Gastrocnemius medialis (tissue), 4 donors: Measurements from ENCODE around the gene CEP112. TPM values are rescaled to one million over a fixed set of nuclear protein-coding genes. Genes with fewer than 3 reads are reported as not detected.

Experiments used
- ATAC-seq, 2 donors: fragments of 150-250 bp; one replicate each; pipeline ENCODE4 v1.9.1; 2016
- DNase-seq, 2 donors: peaks; one replicate each; pipeline ENCODE4 v3.0.0-alpha.2; 2019
- H3K27ac ChIP-seq, 4 donors: fragments of 200-600 bp; sonication (generic); 1 replicate in 1 of 4; 2 replicates in 3 of 4; pipeline ENCODE4 v1.5.1; 2016 to 2018; ENCODE audit warnings: mild to moderate bottlenecking in 2 of 4, moderate library complexity in 1 of 4
- H3K27me3 ChIP-seq, 3 donors: fragments of 200-600 bp; sonication (generic) in 2 of 3; 1 replicate in 1 of 3; 2 replicates in 2 of 3; pipeline versions ENCODE4 v1.5.1 to v1.6.0; 2016 to 2019; ENCODE audit warnings: mild to moderate bottlenecking in 1 of 3, moderate library complexity in 1 of 3
- H3K36me3 ChIP-seq, 2 donors: fragments of 200-600 bp; sonication (generic) in 1 of 2; one replicate each; pipeline ENCODE4 v1.5.1; 2017 to 2018
- H3K4me1 ChIP-seq, 2 donors: fragments of 200-600 bp; sonication (generic) in 1 of 2; one replicate each; pipeline ENCODE4 v1.5.1; 2016 to 2017; ENCODE audit warnings: mild to moderate bottlenecking in 2 of 2
- H3K4me3 ChIP-seq, 4 donors: fragments of 200-600 bp; sonication (generic) in 3 of 4; 1 replicate in 1 of 4; 2 replicates in 3 of 4; pipeline ENCODE4 v1.5.1; 2016 to 2019; ENCODE audit warnings: mild to moderate bottlenecking in 2 of 4
- H3K9me3 ChIP-seq, 3 donors: fragments of 200-600 bp; sonication (generic) in 2 of 3; 1 replicate in 1 of 3; 2 replicates in 2 of 3; pipeline ENCODE4 v1.5.1; 2016 to 2019
- CTCF ChIP-seq, 5 experiments: fragments of 450-650 bp in 3 of 5; fragments of 200-600 bp in 2 of 5; sonication (generic) in 2 of 5; IDR thresholded peaks in 4 of 5; conservative IDR thresholded peaks in 1 of 5; 1 replicate in 4 of 5; 2 replicates in 1 of 5; pipeline ENCODE4 v1.5.1; 2016 to 2019; ENCODE audit warnings: antibody characterized with exemption in 5 of 5, mild to moderate bottlenecking in 3 of 5, moderate library complexity in 3 of 5
- POLR2A ChIP-seq, 2 donors: fragments of 450-650 bp; IDR thresholded peaks; one replicate each; pipeline ENCODE4 v1.6.1; 2017; ENCODE audit warnings: antibody characterized with exemption in 2 of 2, mild to moderate bottlenecking in 2 of 2, moderate library complexity in 2 of 2
- in situ Hi-C, 4 donors: fragments of 200-750 bp; cut with MboI; loops; one replicate each; pipeline versions ENCODE4 v1.15.0 to v1.8.0; 2017; ENCODE audit warnings: low sequenced_read_pairs in 4 of 4
- intact Hi-C: fragments of 100-400 bp; cut with DNase I; formaldehyde crosslinking; loops from one replicate; pipeline ENCODE4 v1.15.1; 2023; ENCODE audit warnings: low total_unique reads
- total RNA-seq, 4 donors: library from RNA; depleted of rRNA; stranded (reverse); fragments of >200 nt; gene quantifications; one replicate each; pipeline versions ENCODE4 v1.1.0 to v1.2.3, GENCODE V29; 2016

Gene CEP112
- total RNA-seq, 4 donors from 2014 or later, result 6.1 to 8.7 (median 7.1) TPM

GRCh38 chr17:66018786-66019185 lies 173.1 kb downstream of the CEP112 start:
- DNase-seq (no peak), ATAC-seq (no peak)
- Histone ChIP-seq H3K4me1 (no peaks in the 10 kb centered on the region), H3K4me3 (no peak overlapping the region), H3K27me3 (no peaks in the 10 kb centered on the region), H3K9me3 (peaks cover 0 to 8% (median 0%) of the 10 kb centered on the region in 3 donors), H3K27ac (no peak overlapping the region), H3K36me3 (peaks cover 0 to 3% of the 10 kb centered on the region in 2 donors)
- intact Hi-C loops, result no loop called here
- TF ChIP-seq POLR2A (IDR thresholded peaks at IDR 0.05) (no peak), CTCF (IDR thresholded peaks at IDR 0.05 in 4 of 5, conservative IDR thresholded peaks at IDR 0.05 in 1 of 5) (no peak)
- in situ Hi-C loops, result no loop called here

DNA sequence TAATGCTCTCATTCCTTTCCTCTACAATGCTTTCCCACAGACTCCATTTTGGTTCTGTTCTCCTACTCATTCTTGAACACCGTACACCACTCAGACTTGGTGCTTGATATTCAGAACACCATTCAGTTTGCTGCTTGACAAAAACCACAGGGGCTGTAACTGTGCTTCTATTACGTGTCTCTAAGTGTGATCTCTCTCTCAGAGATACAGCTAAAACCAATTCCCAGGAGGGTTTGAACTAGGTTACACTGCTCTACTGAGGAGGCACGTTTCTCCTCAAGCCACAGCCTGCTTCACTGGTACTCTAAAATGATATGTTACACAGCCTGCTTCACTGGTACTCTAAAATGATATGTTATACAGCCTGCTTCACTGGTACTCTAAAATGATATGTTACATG lies 175.7 kb downstream of the CEP112 start:
- no peaks in the 10 kb centered on the region for H3K27me3 ChIP-seq
- H3K9me3 ChIP-seq, result no peaks in the 10 kb centered on the region
- H3K4me3 ChIP-seq, result no peak overlapping the region
- H3K27ac ChIP-seq, result no peak overlapping the region
- no peaks in the 10 kb centered on the region for H3K4me1 ChIP-seq
- intact Hi-C loops, result no loop called here
- no peak for DNase-seq
- no peaks in the 10 kb centered on the region for H3K36me3 ChIP-seq
- no peak for TF ChIP-seq POLR2A (IDR thresholded peaks at IDR 0.05)
- TF ChIP-seq CTCF (IDR thresholded peaks at IDR 0.05 in 4 of 5, conservative IDR thresholded peaks at IDR 0.05 in 1 of 5), result no peak
- in situ Hi-C loops, result no loop called here
- ATAC-seq, result no peak

- H3K27me3 ChIP-seq, result no peaks in the 10 kb centered on the region
- intact Hi-C loops (no loop called here), in situ Hi-C loops (no loop called here)
- no peak overlapping the region for H3K27ac ChIP-seq
- no peaks in the 10 kb centered on the region for H3K9me3 ChIP-seq
- TF ChIP-seq POLR2A (IDR thresholded peaks at IDR 0.05), result no peak
- TF ChIP-seq CTCF (IDR thresholded peaks at IDR 0.05 in 4 of 5, conservative IDR thresholded peaks at IDR 0.05 in 1 of 5), result no peak
- H3K4me1 ChIP-seq, result no peaks in the 10 kb centered on the region
- H3K4me3 ChIP-seq, result no peak overlapping the region
- no peaks in the 10 kb centered on the region for H3K36me3 ChIP-seq
- ATAC-seq (no peak), DNase-seq (no peak)
These were observed 183.3 kb downstream of the CEP112 start for GRCh38 chr17:66008680-66009079.

DNA sequence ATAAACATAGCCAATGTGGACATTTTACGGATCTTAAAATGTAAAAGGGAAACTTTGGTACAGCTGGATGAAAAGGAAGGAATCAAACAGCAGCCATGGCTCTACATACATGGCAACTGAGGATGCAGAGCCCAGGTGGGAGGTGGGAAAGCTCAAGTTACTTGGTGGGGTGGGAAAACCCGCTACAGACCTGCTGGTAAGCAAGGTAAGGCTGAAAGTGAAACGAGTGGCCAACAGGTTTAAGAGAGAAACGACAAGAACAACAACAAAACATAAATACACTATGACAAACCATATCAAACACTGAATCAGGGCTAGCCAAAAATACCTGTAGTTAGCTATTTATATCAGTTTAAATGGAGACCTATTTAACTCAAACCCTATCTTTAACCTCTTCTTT lies 185.3 kb downstream of the CEP112 start:
- intact Hi-C loops, result no loop called here
- Histone ChIP-seq H3K4me3 (no peak overlapping the region), H3K9me3 (no peaks in the 10 kb centered on the region), H3K4me1 (peaks cover 4 to 7% of the 10 kb centered on the region in 2 donors), H3K27me3 (no peaks in the 10 kb centered on the region), H3K36me3 (no peaks in the 10 kb centered on the region), H3K27ac (no peak overlapping the region)
- in situ Hi-C loops, result no loop called here
- ATAC-seq (no peak), DNase-seq (no peak)
- TF ChIP-seq CTCF (IDR thresholded peaks at IDR 0.05 in 4 of 5, conservative IDR thresholded peaks at IDR 0.05 in 1 of 5) (no peak), POLR2A (IDR thresholded peaks at IDR 0.05) (no peak)

DNA sequence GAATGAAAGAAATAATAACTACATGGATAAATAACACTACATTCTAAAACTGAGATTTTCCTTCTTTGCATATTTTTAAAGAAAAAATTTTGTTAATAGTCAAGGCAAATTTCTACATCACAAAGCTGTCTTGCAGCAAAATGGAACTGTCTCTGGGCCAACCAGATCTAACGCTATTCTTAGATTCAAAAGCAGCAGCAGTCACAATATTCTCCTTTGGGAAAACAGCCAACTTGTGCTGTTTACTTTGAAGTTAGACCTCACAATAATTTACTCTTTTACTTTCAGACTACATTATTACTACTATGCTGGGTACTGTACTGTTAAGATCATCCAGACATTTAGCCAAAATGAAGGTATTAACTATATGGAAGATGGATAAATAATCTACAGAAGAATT lies 189.1 kb downstream of the CEP112 start:
- peaks cover 4 to 7% of the 10 kb centered on the region in 2 donors for H3K4me1 ChIP-seq
- H3K27me3 ChIP-seq, result no peaks in the 10 kb centered on the region
- no peaks in the 10 kb centered on the region for H3K9me3 ChIP-seq
- H3K27ac ChIP-seq, result no peak overlapping the region
- no peak for TF ChIP-seq CTCF (IDR thresholded peaks at IDR 0.05 in 4 of 5, conservative IDR thresholded peaks at IDR 0.05 in 1 of 5)
- no peak for TF ChIP-seq POLR2A (IDR thresholded peaks at IDR 0.05)
- no peaks in the 10 kb centered on the region for H3K36me3 ChIP-seq
- intact Hi-C loops, result no loop called here
- ATAC-seq, result no peak
- in situ Hi-C loops, result no loop called here
- H3K4me3 ChIP-seq, result no peak overlapping the region
- DNase-seq, result no peak
